HL-60 (cell line): Measurements from ENCODE around the gene FAM43A.

Source experiments
- POLR2AphosphoS5 ChIP-seq: IDR thresholded peaks from 2 replicates; pipeline ENCODE4 v1.6.1; 2012; ENCODE audit warnings: low read depth
- TF ChIP-seq, protein P1 (sequence below): IDR thresholded peaks from one replicate; pipeline ENCODE4 v1.5.1; 2011; ENCODE audit warnings: low read length, control low read depth, inconsistent platforms; ENCODE audit not compliant: insufficient read depth
- TF ChIP-seq, protein P2 (sequence below): IDR thresholded peaks from 2 replicates; pipeline ENCODE4 v1.6.1; 2012; ENCODE audit warnings: low read depth; ENCODE audit not compliant: insufficient replicate concordance

DNA sequence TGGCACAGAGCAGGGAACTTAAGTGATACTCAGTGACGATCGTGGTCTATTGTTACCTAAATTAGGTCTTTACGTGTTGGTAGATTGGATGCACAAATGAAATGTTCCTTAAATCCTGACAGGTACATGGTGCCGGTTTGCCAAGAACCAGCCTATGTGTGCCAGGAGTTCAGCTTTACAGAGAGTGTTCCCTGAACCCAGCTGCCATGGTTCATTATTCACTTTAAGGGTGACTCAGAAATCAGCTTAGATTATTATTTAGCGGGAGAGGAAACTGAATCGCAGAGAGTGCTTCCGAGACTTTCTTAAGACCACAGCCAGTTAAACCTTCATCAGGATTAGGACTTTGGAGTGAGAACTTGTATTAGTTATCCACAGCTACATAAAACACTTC lies 21.5 kb downstream of the FAM43A start:
- TF ChIP-seq, protein P1, sequence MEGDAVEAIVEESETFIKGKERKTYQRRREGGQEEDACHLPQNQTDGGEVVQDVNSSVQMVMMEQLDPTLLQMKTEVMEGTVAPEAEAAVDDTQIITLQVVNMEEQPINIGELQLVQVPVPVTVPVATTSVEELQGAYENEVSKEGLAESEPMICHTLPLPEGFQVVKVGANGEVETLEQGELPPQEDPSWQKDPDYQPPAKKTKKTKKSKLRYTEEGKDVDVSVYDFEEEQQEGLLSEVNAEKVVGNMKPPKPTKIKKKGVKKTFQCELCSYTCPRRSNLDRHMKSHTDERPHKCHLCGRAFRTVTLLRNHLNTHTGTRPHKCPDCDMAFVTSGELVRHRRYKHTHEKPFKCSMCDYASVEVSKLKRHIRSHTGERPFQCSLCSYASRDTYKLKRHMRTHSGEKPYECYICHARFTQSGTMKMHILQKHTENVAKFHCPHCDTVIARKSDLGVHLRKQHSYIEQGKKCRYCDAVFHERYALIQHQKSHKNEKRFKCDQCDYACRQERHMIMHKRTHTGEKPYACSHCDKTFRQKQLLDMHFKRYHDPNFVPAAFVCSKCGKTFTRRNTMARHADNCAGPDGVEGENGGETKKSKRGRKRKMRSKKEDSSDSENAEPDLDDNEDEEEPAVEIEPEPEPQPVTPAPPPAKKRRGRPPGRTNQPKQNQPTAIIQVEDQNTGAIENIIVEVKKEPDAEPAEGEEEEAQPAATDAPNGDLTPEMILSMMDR: no peak
- TF ChIP-seq POLR2AphosphoS5: no peak
- TF ChIP-seq, protein P2, sequence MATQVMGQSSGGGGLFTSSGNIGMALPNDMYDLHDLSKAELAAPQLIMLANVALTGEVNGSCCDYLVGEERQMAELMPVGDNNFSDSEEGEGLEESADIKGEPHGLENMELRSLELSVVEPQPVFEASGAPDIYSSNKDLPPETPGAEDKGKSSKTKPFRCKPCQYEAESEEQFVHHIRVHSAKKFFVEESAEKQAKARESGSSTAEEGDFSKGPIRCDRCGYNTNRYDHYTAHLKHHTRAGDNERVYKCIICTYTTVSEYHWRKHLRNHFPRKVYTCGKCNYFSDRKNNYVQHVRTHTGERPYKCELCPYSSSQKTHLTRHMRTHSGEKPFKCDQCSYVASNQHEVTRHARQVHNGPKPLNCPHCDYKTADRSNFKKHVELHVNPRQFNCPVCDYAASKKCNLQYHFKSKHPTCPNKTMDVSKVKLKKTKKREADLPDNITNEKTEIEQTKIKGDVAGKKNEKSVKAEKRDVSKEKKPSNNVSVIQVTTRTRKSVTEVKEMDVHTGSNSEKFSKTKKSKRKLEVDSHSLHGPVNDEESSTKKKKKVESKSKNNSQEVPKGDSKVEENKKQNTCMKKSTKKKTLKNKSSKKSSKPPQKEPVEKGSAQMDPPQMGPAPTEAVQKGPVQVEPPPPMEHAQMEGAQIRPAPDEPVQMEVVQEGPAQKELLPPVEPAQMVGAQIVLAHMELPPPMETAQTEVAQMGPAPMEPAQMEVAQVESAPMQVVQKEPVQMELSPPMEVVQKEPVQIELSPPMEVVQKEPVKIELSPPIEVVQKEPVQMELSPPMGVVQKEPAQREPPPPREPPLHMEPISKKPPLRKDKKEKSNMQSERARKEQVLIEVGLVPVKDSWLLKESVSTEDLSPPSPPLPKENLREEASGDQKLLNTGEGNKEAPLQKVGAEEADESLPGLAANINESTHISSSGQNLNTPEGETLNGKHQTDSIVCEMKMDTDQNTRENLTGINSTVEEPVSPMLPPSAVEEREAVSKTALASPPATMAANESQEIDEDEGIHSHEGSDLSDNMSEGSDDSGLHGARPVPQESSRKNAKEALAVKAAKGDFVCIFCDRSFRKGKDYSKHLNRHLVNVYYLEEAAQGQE: no peak
